ENCODE measurements around the gene BAMBI.

The BAMBI gene

DNA sequence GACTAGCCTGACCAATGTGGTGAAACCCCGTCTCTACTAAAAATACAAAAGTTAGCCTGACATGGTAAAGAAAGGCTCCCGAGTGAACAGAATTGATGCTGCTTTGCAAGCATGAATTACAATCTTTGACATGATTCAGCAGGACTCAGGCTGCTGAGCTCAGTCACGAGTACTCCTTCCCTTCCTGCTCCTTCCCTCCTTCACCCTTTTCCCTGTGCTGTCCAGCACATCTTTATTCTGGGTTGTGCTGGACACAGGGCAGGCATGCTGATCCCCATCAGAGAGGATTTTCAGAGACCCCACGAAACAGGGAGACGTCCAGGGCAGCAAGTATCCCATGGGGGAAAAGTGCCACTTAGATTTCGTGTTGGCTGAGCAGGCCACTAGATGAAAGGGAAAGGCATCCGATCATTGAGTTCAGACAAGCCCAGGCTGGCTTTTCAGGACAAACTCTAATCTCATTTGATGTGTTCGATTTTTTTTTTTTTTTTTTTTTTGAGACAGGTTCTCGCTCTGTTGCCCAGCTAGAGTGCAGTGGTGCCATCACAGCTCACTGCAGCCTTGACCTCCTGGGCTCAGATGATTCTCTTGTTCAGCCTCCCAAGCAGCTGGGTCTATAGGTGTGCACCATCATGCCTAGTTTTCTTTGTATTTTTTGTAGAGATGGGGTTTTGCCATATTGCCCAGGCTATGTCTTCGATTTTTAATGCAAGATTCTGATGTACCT, 36.5 kb downstream of the BAMBI start:
- H3K27ac ChIP-seq (ENCODE audit: extremely low read depth, low read depth, low read length), result no peak overlapping the region
- no peak overlapping the region for H3K4me3 ChIP-seq (ENCODE audit: low read depth, low read length)
- H3K9me3 ChIP-seq (ENCODE audit: control insufficient read depth, insufficient read depth, low read depth, low read length), result no peaks in the 10 kb centered on the region
- H3K36me3 ChIP-seq (ENCODE audit: control insufficient read depth in 2 of 2, insufficient read depth in 1 of 2, low read length in 2 of 2), result no peaks in the 10 kb centered on the region
- TF ChIP-seq REST (tag by site-specific recombination; IDR thresholded peaks at IDR 0.05) (peak; percentile 69; the same call in 1 of the 2 replicates), MEIS1 (CRISPR knock-in tag; IDR thresholded peaks at IDR 0.05; ENCODE audit: borderline replicate concordance) (no peak), ZFHX2 (tag by site-specific recombination; conservative IDR thresholded peaks at IDR 0.05) (no peak), ZNF132 (tag by site-specific recombination; IDR thresholded peaks at IDR 0.05; ENCODE audit: borderline replicate concordance) (no peak), ZNF660 (tag by site-specific recombination; IDR thresholded peaks at IDR 0.05) (no peak), ZNF138 (tag by site-specific recombination; IDR thresholded peaks at IDR 0.05; ENCODE audit: borderline replicate concordance) (no peak), ZNF645 (tag by site-specific recombination; IDR thresholded peaks at IDR 0.05) (no peak), ZNF521 (tag by site-specific recombination; IDR thresholded peaks at IDR 0.05) (no peak)
- POLR2A ChIA-PET, result no interaction called here
- H3K4me1 ChIP-seq (ENCODE audit: control insufficient read depth, insufficient read depth, low read length), result peaks cover 12% of the 10 kb centered on the region
- CTCF ChIA-PET, result interaction anchor here (0.6 to 1.4 kb wide), 4 partner anchors 24 to 137 kb away, joined by 3 to 6 read pairs (median 4); no protein-coding TSS in a partner anchor

- Histone ChIP-seq H3K27ac (ENCODE audit: extremely low read depth, low read depth, low read length) (peak overlapping the region; percentile 13; the same call in 1 of the 2 replicates), H3K4me1 (ENCODE audit: control insufficient read depth, insufficient read depth, low read length) (peaks cover 10% of the 10 kb centered on the region), H3K4me3 (ENCODE audit: low read depth, low read length) (no peak overlapping the region), H3K36me3 (ENCODE audit: control insufficient read depth in 2 of 2, insufficient read depth in 1 of 2, low read length in 2 of 2) (no peaks in the 10 kb centered on the region), H3K9me3 (ENCODE audit: control insufficient read depth, insufficient read depth, low read depth, low read length) (no peaks in the 10 kb centered on the region)
- ChIA-PET POLR2A (no interaction called here), CTCF (interaction anchor here (0.6 to 1.4 kb wide), 4 partner anchors 24 to 136 kb away, joined by 3 to 6 read pairs (median 4); no protein-coding TSS in a partner anchor)
- TF ChIP-seq TRIM28 (IDR thresholded peaks at IDR 0.05; ENCODE audit: borderline replicate concordance, low read length) (no peak), ZNF394 (tag by site-specific recombination; IDR thresholded peaks at IDR 0.05; ENCODE audit: borderline replicate concordance) (no peak), ZNF26 (tag by site-specific recombination; IDR thresholded peaks at IDR 0.05) (no peak), ZNF214 (tag by site-specific recombination; IDR thresholded peaks at IDR 0.05; ENCODE audit: borderline replicate concordance) (no peak), ZNF473 (tag by site-specific recombination; IDR thresholded peaks at IDR 0.05) (no peak)
Measured at GRCh38 chr10:28714401-28715053, 37.2 kb downstream of the BAMBI start.

DNA sequence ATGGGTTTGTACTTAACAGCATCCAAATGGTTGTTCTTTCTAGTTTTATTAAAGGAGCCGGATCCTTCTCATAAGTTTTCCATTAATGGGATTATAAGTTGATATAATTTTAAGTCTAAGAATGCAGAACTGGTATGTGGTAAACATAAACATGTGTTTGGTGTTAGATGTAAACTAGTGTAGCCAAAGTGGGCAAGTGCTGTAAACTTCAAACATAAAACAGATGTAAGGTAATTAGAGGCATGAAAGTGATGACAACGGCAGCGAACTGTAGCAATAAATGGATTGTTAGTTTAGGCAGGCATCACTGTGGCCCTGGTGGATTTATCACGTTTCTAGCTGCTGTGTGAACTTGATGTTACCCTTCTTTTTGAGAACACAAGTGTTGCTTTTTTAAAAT, 37.9 kb downstream of the BAMBI start:
- no peaks in the 10 kb centered on the region for H3K36me3 ChIP-seq (ENCODE audit: control insufficient read depth in 2 of 2, insufficient read depth in 1 of 2, low read length in 2 of 2)
- peaks cover 10% of the 10 kb centered on the region for H3K4me1 ChIP-seq (ENCODE audit: control insufficient read depth, insufficient read depth, low read length)
- peak overlapping the region; percentile 13; the same call in 1 of the 2 replicates for H3K27ac ChIP-seq (ENCODE audit: extremely low read depth, low read depth, low read length)
- TF ChIP-seq FEZF1 (tag by site-specific recombination; IDR thresholded peaks at IDR 0.05) (0 out of 2 replicates have a peak, but pooled peaks have one; percentile 15), GLI4 (tag by site-specific recombination; IDR thresholded peaks at IDR 0.05) (no peak), ZNF677 (tag by site-specific recombination; IDR thresholded peaks at IDR 0.05) (no peak), ZNF654 (tag by site-specific recombination; IDR thresholded peaks at IDR 0.05; ENCODE audit: low read depth) (no peak), OSR2 (tag by site-specific recombination; IDR thresholded peaks at IDR 0.05) (peak; percentile 40; the same call in 1 of the 2 replicates)
- TF ChIP-seq, protein P1, sequence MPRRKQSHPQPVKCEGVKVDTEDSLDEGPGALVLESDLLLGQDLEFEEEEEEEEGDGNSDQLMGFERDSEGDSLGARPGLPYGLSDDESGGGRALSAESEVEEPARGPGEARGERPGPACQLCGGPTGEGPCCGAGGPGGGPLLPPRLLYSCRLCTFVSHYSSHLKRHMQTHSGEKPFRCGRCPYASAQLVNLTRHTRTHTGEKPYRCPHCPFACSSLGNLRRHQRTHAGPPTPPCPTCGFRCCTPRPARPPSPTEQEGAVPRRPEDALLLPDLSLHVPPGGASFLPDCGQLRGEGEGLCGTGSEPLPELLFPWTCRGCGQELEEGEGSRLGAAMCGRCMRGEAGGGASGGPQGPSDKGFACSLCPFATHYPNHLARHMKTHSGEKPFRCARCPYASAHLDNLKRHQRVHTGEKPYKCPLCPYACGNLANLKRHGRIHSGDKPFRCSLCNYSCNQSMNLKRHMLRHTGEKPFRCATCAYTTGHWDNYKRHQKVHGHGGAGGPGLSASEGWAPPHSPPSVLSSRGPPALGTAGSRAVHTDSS (tag by site-specific recombination; IDR thresholded peaks at IDR 0.05), result no peak
- no peaks in the 10 kb centered on the region for H3K9me3 ChIP-seq (ENCODE audit: control insufficient read depth, insufficient read depth, low read depth, low read length)
- no peak overlapping the region for H3K4me3 ChIP-seq (ENCODE audit: low read depth, low read length)
- CTCF ChIA-PET, result no interaction called here
- POLR2A ChIA-PET, result no interaction called here
